GM13976 (cell line): ENCODE data around the gene ABCG5.

ENCODE experiments used
- DNase-seq: peaks from one replicate; pipeline ENCODE4 v3.0.0; 2012; ENCODE audit warnings: low spot score
- CTCF ChIP-seq: IDR thresholded peaks from 2 replicates; pipeline ENCODE4 v1.5.1; 2012; ENCODE audit warnings: borderline replicate concordance, mild to moderate bottlenecking; ENCODE audit not compliant: insufficient read depth; ENCODE audit errors: extremely low read depth, missing control alignments, control extremely low read depth
- in situ Hi-C: fragments of 300-500 bp; cut with MboI; formaldehyde crosslinking; loops from one replicate; pipeline ENCODE4 v1.12.0; 2022; ENCODE audit warnings: low sequenced_read_pairs, mixed read lengths, inconsistent platforms; ENCODE audit not compliant: unreplicated experiment

Gene ABCG5

GRCh38 chr2:43800894-43801293 is 37.7 kb downstream of the ABCG5 start:
- no peak for TF ChIP-seq CTCF
- in situ Hi-C loops: no loop called here
- DNase-seq: no peak

- in situ Hi-C loops: no loop called here
- DNase-seq: no peak
- TF ChIP-seq CTCF: no peak
Measured at GRCh38 chr2:43798300-43798699, 40.3 kb downstream of the ABCG5 start.

- in situ Hi-C loops: no loop called here
- no peak for TF ChIP-seq CTCF
- no peak for DNase-seq
Measured at GRCh38 chr2:43796206-43796605, 42.4 kb downstream of the ABCG5 start.

GRCh38 chr2:43794956-43795355 is 43.7 kb downstream of the ABCG5 start:
- no peak for TF ChIP-seq CTCF
- in situ Hi-C loops: no loop called here
- no peak for DNase-seq

- in situ Hi-C loops: no loop called here
- no peak for DNase-seq
Measured at GRCh38 chr2:43792653-43793052, 46.0 kb downstream of the ABCG5 start.

GRCh38 chr2:43791035-43791765 is 47.4 kb downstream of the ABCG5 start:
- no peak for DNase-seq
- no peak for TF ChIP-seq CTCF
- in situ Hi-C loops: no loop called here

More at GRCh38 chr2:43792653-43793052, 46.0 kb downstream of the ABCG5 start:
- TF ChIP-seq CTCF: no peak
